22Rv1 (cell line): ENCODE results near the gene MAST4.

Source experiments
- ZFX ChIP-seq: fragments of 450-650 bp; IDR thresholded peaks from 2 replicates; pipeline ENCODE4 v1.6.1; 2017; ENCODE audit warnings: antibody characterized with exemption, borderline replicate concordance
- TF ChIP-seq, protein P1 (sequence below): fragments of 450-650 bp; IDR thresholded peaks from 2 replicates; pipeline ENCODE4 v1.5.1; 2017; ENCODE audit warnings: mild to moderate bottlenecking

GRCh38 chr5:67198917-67199316 lies 602.7 kb downstream of the MAST4 start:
- TF ChIP-seq, protein P1, sequence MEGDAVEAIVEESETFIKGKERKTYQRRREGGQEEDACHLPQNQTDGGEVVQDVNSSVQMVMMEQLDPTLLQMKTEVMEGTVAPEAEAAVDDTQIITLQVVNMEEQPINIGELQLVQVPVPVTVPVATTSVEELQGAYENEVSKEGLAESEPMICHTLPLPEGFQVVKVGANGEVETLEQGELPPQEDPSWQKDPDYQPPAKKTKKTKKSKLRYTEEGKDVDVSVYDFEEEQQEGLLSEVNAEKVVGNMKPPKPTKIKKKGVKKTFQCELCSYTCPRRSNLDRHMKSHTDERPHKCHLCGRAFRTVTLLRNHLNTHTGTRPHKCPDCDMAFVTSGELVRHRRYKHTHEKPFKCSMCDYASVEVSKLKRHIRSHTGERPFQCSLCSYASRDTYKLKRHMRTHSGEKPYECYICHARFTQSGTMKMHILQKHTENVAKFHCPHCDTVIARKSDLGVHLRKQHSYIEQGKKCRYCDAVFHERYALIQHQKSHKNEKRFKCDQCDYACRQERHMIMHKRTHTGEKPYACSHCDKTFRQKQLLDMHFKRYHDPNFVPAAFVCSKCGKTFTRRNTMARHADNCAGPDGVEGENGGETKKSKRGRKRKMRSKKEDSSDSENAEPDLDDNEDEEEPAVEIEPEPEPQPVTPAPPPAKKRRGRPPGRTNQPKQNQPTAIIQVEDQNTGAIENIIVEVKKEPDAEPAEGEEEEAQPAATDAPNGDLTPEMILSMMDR: no peak
- no peak for TF ChIP-seq ZFX
